ENCODE measurements around the gene KCNMA1.

The KCNMA1 gene

DNA sequence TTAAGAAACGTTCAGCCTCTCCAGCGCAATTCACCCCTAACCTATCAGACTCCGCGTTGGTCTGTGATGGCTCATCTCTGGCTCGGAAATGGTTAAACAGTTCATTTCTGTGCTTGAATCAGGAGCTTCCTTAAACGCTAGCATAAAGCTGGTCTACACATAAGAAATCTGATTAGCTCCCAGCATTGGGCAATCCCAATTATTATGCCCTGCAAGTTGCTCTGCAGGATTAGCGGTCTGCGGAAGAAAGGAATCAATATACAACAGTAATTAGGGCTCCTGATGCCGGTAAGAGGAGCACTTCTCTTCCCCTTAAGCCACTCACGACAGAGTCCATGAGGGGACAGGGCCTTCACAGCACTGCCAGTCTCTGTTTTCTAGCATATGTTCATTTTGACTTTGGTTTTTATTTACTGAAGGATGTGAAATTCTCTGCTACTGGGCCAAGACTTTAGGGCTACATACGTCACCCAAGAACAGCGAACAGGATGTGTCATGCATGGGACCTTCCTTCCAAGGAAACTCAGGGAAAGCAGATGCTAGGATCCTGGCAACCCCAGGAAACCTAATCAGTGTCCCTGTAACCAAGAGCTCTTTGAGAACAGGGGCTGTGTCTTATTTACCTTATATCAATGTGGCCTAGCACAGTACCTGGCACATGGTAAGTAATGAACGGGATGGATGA is 324.4 kb downstream of the KCNMA1 start:
- no peak for DNase-seq

DNA sequence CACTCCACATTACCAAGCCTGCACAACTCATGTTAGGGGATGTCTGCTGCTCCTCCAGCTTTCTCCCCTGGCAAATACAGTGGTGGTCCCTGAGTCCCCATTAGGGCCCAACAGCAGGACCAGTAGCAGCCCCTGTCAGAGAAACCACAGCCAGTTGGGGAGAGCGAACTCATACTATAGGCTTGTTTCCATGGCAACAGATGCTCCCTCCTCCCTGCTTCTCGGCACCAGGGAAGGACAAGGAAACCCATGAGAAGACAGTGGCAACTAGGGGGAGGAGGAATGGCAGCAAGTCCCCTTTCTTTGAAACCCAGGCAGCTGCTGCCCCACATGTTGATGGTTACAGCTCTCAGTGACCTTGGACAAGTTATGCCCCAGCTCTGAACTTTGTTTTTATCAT is 326.4 kb downstream of the KCNMA1 start:
- DNase-seq, result no peak

DNA sequence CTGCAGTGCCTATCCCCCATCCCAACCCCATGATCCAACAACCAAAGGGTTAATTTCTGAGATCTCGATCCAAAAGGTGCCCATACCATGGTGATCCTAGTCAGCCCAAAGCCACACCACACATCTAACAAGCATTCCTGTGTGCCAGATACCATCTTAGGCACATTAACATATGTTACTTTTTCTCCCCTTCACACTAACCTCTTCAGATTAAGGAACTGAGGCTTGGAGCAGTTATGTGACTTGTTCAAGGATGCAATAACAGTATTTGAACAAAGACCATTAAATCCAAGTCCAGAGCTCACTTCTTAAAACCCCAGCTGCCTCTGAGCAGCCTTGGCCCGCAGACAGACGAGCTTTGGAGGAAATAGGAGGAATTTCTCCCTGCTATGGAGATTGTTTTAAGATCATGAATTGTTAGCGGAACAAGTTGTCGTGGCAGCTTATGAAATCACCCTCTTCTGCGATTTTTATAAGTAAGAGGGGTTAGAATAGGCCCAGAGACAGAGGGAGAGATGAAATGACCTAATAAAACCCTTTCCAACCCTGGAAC is 327.2 kb downstream of the KCNMA1 start:
- no peak for DNase-seq

DNA sequence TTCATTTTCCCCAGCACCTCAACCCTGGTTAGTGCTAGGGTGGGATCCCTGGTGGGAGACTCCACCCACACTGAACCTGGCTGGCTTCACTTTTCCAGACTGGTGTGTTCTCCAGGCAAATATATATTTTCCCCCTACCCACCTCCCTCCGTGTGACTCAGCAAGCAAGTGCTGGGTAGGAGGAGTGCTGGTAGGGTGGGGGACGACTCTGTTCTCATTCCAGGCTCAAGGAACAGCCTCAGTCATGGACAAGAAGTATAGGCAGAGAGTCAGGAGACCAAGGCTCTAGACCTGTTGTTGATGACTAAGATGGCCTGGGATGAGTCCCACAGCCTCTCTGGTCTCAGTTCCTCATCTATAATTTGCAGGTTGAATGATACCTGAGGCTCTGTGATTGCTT is 328.1 kb downstream of the KCNMA1 start:
- no peak for DNase-seq

DNA sequence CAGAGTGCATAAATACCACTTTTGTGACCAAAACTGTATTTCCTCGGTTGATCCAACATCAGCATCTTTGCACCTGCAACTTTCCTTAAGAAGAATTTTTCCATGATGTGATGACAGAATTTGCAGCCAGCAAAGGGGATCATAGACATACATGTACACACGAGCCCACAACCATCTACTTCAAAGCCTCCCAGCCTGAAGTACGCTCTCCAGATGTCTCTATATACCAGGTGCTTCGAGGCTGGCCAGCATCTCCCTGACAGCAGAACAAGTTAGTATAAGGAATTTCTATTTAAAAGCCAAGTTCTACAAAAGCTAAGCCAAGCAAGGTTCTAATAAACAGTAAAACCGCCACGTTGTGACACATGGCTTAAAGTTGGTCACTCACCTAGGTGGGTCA is 328.5 kb downstream of the KCNMA1 start:
- no peak for DNase-seq

DNA sequence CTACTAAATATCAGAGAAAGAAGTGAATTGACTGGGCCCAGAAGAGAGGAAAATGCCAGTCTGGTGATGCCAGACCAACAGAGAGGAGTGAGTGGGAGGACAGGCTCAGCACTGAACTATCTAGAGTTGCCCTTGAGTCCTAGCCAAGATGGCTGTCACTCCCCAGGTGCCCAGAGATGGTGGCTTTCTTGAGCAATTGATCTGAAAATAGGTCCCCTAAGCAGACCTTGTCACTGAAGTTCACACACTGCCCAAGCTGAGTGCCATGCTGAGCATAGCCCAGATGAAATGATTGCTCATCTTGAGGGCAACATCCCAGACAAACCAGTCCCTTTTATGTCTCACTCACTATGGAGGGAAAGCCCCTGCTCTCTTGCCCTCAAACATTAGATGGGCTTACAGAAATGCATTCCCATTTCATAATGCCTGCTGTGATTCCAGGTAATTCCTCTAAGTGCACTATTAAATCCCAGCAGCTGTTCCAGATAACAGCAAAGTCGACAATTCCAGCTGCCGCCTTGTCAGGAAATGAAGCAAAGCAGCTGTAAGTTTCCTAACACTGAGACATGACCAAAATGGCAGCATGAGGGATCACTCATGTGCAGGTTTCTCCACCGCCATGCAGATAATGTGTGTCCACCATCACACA is 329.4 kb downstream of the KCNMA1 start:
- DNase-seq, result no peak

DNA sequence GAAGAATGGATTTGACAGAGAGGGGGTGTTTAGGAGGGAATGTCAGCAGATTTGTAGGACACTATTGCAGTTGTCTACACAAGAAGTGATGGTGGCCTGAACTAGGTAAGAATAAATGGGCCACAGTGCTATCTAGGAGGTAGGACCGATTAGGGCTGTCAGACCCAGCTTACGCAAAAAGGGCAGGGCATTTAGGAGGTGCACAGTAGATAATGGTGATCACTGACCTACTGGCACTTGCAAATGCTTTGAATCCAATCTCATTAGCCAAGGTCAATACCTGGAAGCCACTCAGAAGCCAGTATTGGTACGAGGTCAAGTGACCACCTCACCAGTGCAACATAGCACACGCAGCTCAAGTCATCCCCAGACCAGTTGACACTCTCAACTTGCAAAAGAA is 330.9 kb downstream of the KCNMA1 start:
- no peak for DNase-seq

DNA sequence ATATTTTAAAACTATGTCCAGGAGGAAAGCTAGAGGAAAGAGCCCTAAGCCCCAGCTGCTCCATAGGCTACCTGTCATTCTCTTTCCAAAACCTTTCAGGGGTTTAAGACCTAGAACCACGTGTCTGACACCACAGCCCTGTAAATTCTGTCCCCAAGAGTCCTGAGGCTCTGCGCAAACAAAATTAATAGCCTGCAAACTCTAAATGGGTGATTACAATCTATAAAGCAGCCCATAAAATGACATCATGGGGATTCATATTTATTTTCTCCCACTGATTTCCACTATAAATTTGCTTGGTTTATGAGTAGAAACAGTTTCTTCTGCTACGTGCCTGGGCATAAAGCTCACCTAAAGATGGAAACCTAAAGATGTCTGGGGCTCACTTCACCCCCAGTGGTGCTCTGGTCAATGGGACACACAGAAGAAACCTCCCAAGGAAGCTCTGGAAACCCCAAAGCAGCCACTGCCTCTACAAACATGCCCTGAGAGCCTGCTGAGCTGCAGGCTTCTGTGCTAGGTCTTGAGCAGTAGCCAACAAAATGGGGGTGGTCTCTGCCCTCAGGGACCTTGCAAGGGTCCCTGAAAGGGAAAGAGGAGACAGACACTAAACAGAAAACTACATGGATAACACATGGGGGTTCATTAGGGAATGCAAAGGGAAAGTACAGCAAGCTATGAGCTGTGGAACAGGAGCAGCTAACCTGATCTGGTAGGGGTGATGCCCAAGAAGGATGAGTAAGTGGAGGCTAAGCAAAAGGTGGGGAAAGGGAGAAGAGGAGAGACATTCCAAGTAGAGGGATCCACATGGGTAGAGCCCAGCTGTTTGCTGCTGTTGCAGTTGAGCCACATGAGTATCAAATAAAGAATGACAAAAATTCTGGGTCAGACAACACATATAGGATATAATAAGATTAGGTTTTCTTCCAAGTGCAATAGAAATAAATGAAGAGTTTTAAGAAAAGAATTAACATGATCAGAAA is 331.7 kb downstream of the KCNMA1 start:
- no peak for DNase-seq

DNA sequence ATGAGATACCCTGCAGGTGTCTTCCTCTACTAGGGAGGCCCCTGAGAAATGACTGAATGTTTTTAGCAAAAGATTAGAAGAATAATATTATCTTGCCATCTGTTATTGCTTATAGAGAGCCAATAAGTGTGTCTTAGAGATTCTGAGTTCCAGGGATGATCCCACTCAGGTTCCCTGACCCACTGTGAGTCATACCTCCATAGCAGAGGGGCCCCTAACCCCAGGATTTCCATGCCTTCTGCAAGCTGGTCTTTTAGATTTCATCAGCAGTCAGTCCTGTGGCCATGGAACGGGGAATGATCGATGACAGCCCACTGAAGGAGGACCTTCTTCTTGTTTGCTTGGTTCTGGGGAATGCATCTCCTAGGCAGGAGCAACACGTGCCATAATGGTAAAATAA is 333.4 kb downstream of the KCNMA1 start:
- DNase-seq, result no peak

DNA sequence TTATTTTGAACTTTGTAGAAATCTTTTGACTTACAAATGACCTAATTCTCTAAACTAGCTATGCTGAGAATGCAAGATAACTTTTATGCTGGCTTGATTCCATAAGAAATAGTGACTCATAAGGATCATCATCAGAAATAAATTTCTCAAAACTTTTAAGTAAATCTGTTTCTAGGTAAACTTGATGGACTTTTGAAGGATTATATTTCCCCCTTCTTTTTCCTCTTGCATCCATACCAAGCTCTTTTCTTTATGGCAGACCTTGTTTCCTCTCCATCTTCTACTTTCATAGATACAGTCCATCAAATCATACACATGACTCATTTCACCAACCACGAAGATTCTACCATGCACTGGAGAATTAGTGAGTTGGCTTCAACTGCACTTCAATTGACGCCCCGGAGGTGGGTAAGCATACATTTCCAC is 336.3 kb downstream of the KCNMA1 start:
- peak; percentile 1 for DNase-seq

DNA sequence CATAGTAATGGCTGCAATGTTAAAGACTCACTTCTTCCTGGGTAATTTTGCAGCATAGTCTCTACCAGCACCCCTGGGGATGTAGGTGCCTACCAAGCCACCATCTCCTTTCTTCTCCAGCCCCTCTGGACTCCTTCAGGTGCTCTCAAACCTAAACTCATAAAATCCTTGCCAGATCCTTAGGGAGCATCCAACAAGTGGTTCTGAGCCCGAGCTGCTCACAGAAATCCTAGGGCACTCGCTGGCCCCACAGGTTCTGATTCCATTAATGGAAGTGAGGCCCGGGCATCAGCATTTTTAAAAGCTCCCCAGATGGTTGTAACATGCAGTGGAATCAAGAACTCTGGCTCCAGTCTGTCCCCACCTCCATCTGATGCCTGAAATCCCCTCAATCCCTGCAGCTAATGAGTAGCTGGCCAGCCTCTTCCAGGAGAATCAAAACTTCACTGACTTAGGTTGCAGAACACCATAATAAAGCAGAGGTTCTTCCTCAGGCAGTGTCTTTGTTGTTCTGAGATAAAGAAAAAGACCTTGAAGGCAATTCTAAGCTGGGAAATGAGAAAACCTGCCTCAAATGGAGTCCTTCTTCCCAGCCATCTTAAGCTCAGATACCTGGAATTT is 336.8 kb downstream of the KCNMA1 start:
- no peak for DNase-seq

DNA sequence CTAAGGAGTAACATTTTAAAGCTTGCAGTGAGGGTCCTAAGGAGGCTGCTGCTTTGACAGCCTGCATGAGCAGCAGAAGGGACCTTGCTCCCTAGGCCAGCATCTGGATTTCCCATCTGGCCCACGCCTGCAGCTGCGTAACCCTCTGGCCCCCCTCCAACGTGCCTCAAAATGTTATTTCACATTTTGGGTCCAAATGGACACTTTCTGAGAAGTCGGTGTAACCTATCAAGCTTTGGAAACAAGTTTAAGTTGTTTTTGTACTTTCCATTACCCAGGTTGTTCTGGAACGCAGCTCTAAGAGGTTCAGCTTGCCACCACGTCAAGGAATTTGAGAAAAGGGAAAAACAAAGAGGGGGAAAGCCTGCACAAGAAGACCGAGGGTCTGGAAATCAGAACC is 338.3 kb downstream of the KCNMA1 start:
- DNase-seq, result no peak

DNA sequence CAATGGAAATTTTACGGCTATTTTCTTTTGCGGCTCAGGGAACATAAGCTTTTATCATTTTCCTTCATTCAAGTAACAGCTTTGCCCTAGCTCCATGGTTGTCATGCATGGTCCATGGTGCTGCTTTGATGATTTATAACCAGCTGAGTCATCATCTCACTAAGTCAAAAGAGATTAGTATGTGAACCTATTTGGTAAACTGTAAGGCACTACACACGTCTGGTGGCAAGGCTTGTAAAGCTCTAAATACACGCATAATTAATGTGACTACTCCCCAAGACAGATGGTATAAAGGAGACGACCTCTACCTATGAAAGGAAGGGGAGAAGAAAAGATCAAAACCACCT is 340.2 kb downstream of the KCNMA1 start:
- DNase-seq, result no peak

DNA sequence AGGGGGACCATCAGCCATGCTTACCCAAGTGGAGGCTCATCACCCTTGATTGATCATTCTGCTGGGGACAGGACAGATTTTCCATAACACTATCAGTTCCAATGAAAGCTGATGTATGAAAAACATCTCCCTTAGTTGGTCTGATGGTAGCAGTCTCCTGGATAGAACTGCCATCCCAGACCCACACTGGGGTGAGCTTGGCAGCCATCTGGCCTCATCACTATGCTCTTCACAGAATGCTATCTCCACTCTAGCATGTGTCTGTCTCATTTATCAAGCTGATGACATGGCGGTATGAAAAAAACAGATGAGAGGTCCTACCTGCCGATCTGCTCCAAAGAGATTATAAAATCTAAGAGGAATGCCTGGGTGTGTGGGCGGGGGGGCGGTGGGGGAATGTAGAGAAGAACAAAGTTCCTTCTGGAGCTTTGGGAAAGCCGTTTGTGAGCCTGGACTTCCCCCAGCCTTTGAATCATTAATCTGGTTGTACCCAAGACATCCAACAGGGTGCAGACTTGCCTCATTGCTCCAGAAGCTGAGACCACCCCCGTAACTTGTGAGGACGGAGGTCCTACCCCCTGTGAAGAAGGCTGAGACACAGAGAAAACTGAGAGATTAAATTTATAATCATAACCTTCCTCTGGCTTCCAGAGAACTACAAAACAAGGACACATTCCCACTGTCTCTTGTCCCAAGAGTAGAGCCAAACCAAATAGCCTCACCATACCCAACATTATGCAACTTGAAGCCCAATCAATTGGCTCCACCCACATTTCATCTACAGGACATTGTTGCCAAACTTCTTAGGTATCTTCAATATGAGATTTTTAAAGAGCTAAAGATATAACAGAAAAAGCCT is 340.8 kb downstream of the KCNMA1 start:
- DNase-seq, result no peak

DNA sequence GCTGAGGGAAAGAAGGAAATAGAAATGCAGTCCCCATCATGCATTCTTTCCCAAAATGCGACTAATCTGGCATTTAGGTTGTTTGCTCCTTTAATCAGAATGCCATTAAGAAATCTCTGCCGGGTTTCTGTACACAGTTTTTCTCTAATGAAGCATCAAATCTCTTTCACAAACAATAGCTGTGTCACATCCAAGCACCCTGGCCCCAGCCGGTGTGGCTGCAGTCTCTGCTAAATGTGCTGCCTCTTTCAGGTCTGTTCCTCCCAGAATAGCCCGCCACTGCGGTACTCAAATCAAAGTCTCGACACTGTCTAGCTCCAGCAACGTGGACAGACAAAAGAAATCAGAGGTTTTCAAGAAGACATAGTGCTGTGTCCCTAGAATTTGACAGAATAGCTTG is 343.8 kb downstream of the KCNMA1 start:
- DNase-seq, result no peak

DNA sequence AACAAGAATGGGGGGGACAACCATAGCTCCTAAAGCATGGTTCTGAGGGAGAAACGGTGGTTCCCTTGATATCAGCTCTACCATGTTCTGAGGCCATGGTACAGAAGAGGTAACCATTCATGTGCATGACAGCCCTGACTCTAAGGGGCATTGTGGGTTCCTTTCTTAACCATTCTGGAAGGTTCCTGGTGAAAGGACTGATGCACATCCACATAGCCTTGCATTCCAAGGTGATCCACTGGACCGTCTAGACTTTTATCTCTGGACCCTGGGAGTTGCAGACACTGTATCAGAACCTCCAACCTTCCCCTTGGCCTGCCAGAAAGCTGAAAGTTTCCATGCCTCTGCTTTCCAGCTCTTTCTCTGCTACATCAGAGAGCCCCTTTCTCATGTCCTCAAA is 344.3 kb downstream of the KCNMA1 start:
- DNase-seq, result no peak

DNA sequence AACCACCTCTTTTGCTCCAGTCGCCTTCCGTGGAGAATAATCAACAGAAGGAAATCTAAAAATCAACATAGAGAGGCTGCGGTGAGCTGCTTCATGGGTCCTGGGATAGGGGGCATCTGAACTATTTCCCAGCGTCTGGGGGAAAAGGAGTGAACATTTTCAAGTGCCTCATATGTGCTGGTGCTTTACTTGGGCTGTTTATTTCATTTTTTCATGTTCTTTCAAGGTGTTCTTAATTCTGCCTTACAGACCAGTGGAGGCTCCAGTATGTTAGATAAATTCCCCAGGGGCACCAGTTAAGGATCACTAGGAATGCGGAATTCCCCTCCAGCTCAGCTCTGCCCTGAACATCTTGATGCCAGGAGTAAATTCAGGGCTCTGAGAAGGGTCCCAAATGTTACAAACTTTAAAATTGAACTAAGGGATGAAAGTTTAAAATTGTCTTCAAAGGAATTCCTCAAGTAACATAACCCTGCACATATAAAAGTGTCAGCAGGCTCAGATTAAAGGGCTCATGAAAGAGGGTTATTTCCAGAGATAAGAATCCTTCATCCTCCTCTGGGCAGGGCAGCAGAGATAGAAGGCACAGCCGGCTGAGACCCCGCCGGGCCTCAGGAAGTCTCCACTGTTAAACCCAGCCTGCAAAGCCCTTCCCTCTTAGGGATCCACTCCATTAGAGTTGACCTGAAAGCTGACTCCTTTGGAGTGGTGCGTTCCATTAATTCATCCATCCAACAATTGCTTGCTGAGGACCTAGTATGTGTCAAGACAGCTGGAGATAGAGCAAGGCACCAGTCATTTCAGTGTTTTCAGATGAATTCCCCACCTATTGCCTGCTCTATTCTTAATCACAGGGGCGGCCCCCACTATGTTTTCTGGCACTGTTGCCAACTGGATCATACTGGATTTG is 345.8 kb downstream of the KCNMA1 start:
- DNase-seq, result no peak

DNA sequence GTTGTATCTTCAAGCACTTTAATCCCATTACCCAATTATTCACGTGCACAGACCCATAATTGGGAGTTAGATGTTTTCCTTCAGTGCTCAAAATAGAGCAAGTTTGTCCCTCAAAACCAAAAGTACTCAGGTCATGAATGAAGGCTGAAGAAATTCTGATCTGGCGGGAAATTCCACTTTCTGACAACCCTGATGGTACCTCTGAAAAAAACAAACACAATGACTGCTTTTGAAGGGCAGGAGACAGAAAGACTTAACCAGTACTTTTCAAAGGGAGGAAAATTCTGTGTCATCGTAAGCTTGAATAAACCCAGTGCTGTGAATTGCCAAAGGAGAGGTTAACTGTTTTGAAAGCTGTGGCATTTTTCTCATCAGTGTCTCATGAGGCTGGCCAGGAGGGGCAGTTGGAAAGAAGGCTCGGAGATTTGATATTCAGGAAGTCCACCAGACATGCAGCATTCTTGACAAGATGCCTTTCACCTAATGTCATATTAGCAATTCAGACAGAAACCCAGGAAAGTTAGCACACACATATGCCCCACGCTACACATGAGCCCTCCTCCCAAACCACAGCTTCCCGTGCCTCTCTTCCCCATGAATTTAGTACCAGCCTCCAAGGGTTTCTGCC is 347.0 kb downstream of the KCNMA1 start:
- no peak for DNase-seq

DNA sequence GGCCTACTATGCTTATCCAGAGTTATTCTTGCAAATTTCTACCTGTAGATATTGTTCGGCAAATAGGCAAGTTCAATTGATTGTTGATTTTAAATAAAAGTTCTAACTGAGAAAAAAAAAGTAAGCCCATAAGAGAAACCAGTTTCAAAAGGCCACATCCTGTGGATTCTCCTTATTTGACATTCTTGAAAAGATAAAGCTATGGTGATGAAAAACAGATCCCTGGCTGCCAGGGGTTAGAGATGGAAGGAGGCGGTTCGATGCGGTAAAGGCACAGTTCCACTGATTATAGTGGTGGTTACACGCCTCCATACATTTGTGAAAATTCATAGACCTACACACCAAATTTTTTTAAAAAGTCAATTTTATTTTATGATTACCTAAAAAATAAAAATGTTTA is 347.8 kb downstream of the KCNMA1 start:
- no peak for DNase-seq

DNA sequence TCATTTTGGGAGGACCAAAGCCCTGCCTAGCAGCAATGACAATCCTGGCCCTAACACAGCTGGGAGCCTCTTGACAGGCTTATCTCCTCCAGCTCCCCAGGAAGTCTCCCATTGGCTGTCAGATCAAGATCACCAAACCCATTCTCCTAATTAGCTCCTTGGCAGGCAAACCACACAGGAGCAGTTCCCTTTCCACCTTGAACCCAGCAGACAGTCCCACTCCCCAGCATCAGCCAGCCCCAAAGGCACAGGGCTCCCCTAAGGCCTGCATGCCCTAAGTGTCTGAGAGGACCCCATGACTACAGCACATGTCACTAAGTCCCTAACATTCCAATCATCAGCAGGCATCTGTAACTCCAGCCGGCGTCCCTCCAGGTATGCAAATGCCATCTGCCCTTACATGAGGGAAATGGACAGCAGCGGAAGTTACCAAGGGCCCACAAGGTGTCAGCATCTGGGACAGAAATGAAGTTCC is 348.5 kb downstream of the KCNMA1 start:
- DNase-seq, result no peak
